Measurements from ENCODE around the gene DPH3. TPM values are rescaled to one million over a fixed set of nuclear protein-coding genes. Genes with fewer than 3 reads are reported as not detected.

DPH3 gene
- total and polyA plus RNA-seq, 2 of the 8 experiments (the other 6 are each of a cell fraction or from before 2014, with no cell fraction given) = 9.8 to 40.1 TPM

DNA sequence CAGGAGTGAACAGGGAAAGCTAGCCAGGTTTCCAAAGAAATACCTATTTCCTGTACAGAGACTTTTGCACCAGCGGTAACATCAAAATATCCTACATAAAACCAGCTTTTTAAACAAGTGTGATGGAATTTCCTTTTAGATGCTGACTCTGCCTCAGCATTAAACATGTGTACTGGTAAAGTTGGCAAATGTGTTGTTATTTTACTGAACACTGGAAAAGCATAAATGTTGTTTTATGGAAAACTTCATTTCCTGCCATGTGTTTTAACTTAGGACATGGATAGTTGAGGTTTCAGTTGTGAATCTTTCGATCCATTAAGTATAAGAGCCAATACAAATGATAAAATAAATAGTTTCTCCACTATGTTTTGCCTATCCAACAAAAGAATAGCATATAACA is 15.9 kb upstream of the DPH3 start:
- H2BK5ac ChIP-seq (ENCODE audit: low read depth, low read length) = no peak overlapping the region
- H3K4me3 ChIP-seq (ENCODE audit: extremely low read depth in 1 of 4, insufficient read depth in 2 of 4, low read depth in 3 of 4, low read length in 4 of 4) = no peak overlapping the region
- H3K14ac ChIP-seq (ENCODE audit: insufficient read length) = no peak overlapping the region
- H4K91ac ChIP-seq (replicated peaks; ENCODE audit: insufficient read length, low read length) = no peak overlapping the region
- H2AFZ ChIP-seq (ENCODE audit: low read length) = no peak overlapping the region
- no peaks in the 10 kb centered on the region for H3K79me2 ChIP-seq (ENCODE audit: control insufficient read depth in 1 of 2, insufficient read depth in 2 of 2, low read length in 2 of 2)
- no peak overlapping the region for H2BK120ac ChIP-seq (replicated peaks; ENCODE audit: low read depth, low read length)
- 97% methylated on average over 2 of the region's 2 CpGs; no CpG with 5 or more reads in 1 of the 2 experiments for WGBS, 2 experiments (ENCODE audit: extremely low coverage in 1 of 2, insufficient coverage in 1 of 2, insufficient read length in 1 of 2, insufficient replicate concordance in 2 of 2, low coverage in 1 of 2, low lambda C conversion rate in 2 of 2, missing lambda C conversion rate in 1 of 2)
- no peak overlapping the region for H2BK12ac ChIP-seq (ENCODE audit: low read depth, low read length)
- TF ChIP-seq CHD1 (IDR thresholded peaks at IDR 0.05; ENCODE audit: low read depth, low read length) = no peak
- no peak for TF ChIP-seq TAF7 (optimal IDR thresholded peaks at IDR 0.05; ENCODE audit: borderline replicate concordance, low read depth, low read length)
- TF ChIP-seq HDAC6 (IDR thresholded peaks at IDR 0.05; ENCODE audit: low read depth, low read length) = no peak
- no peak for TF ChIP-seq SRF (IDR thresholded peaks at IDR 0.05; ENCODE audit: low read depth, low read length)
- no peak for TF ChIP-seq BRCA1 (IDR thresholded peaks at IDR 0.05; ENCODE audit: low read depth, low read length)
- TF ChIP-seq MAFK (IDR thresholded peaks at IDR 0.05; ENCODE audit: low read depth, low read length) = no peak
- TF ChIP-seq POU5F1 (IDR thresholded peaks at IDR 0.05; ENCODE audit: low read depth, low read length) = no peak
- no peak for TF ChIP-seq CHD2 (IDR thresholded peaks at IDR 0.05; ENCODE audit: low read length)
- no peak for TF ChIP-seq NRF1 (IDR thresholded peaks at IDR 0.05; ENCODE audit: low read depth, low read length)
- no peaks in the 10 kb centered on the region for H3K4me1 ChIP-seq (replicated peaks in 1 of 4; ENCODE audit: control insufficient read depth in 3 of 4, insufficient read depth in 4 of 4, low read length in 3 of 4)
- H3K4ac ChIP-seq (replicated peaks; ENCODE audit: insufficient read length, low read depth, low read length) = no peak overlapping the region
- no peak overlapping the region for H4K8ac ChIP-seq (ENCODE audit: extremely low read depth, insufficient read depth, low read length)
- no peak for DNase-seq (ENCODE audit: low read depth in 1 of 2, low spot score in 2 of 2)
- H2AK5ac ChIP-seq (ENCODE audit: low read depth, low read length) = no peak overlapping the region
- CTCF ChIA-PET (ENCODE audit: partially characterized antibody) = interaction anchor here (1.5 kb wide), 1 partner anchor 39 kb away, joined by 7 read pairs; no protein-coding TSS in a partner anchor
- H3K23me2 ChIP-seq (ENCODE audit: low read depth, low read length) = no peaks in the 10 kb centered on the region
- no peak for FAIRE-seq
- H3K56ac ChIP-seq (replicated peaks; ENCODE audit: insufficient read length, low read depth, low read length) = no peak overlapping the region
- H4K5ac ChIP-seq (ENCODE audit: insufficient read length, low read depth, low read length) = no peak overlapping the region
- H3K9me3 ChIP-seq (ENCODE audit: insufficient read depth in 2 of 2, low read depth in 1 of 2, low read length in 1 of 2) = no peaks in the 10 kb centered on the region
- H3K18ac ChIP-seq (ENCODE audit: extremely low read depth, low read length) = no peak overlapping the region
- H3K4me2 ChIP-seq (ENCODE audit: insufficient read depth in 1 of 2, low read depth in 2 of 2, low read length in 2 of 2) = no peak overlapping the region
- no peaks in the 10 kb centered on the region for H3K79me1 ChIP-seq (ENCODE audit: low read depth, low read length)
- H3K23ac ChIP-seq (ENCODE audit: insufficient read length) = no peak overlapping the region
- peaks cover 2% of the 10 kb centered on the region in 2 experiments for H4K20me1 ChIP-seq (replicated peaks in 1 of 2; ENCODE audit: control insufficient read depth in 1 of 2, insufficient read depth in 2 of 2, low read length in 2 of 2)
- no peaks in the 10 kb centered on the region for H3K27me3 ChIP-seq (replicated peaks in 1 of 4; ENCODE audit: control insufficient read depth in 3 of 4, extremely low read depth in 1 of 4, insufficient read depth in 3 of 4, low read length in 3 of 4)
- POLR2A ChIA-PET (ENCODE audit: partially characterized antibody) = no interaction called here
- peaks cover 2 to 18% (median 5%) of the 10 kb centered on the region in 4 experiments; a peak in 5 of 8 replicates for H3K36me3 ChIP-seq (ENCODE audit: control insufficient read depth in 2 of 4, insufficient read depth in 4 of 4, low read length in 3 of 4)
- H2BK20ac ChIP-seq (ENCODE audit: low read length) = no peak overlapping the region
- no peak overlapping the region for H2BK15ac ChIP-seq (ENCODE audit: low read length)
- no peak overlapping the region for H3K9ac ChIP-seq (replicated peaks in 1 of 4; ENCODE audit: extremely low read depth in 1 of 4, low read depth in 3 of 4, low read length in 3 of 4)
- no peak overlapping the region for H3K27ac ChIP-seq (ENCODE audit: low read depth, low read length)
